Natural killer cell (primary cell): ENCODE measurements around the gene TOR4A. TPM values are rescaled to one million over a fixed set of nuclear protein-coding genes. Genes with fewer than 3 reads are reported as not detected.

ENCODE experiments used
- ATAC-seq, 3 donors: fragments of 150-1000 bp in 2 of 3; fragments of 200-7000 bp in 1 of 3; cut with Tn5 transposase; 1 replicate in 1 of 3; 2 replicates in 2 of 3; pipeline ENCODE4 v1.10.0; 2021; ENCODE audit warnings: mild to moderate bottlenecking in 2 of 3, moderate library complexity in 2 of 3
- DNase-seq, 2 donors: peaks; one replicate each; pipeline versions ENCODE4 v3.0.0 to v3.0.0-alpha.2; 2013 to 2021; ENCODE audit warnings: mixed read lengths in 1 of 2
- H3K27ac ChIP-seq: one replicate; pipeline ENCODE4 v1.5.1; 2013; ENCODE audit warnings: mild to moderate bottlenecking, low read length
- H3K27me3 ChIP-seq: one replicate; pipeline ENCODE4 v1.6.1; 2013; ENCODE audit warnings: low read length; ENCODE audit not compliant: control insufficient read depth, insufficient read depth
- H3K36me3 ChIP-seq: one replicate; pipeline ENCODE4 v1.6.1; 2013; ENCODE audit warnings: low read length; ENCODE audit not compliant: control insufficient read depth, insufficient read depth
- H3K4me1 ChIP-seq: one replicate; pipeline ENCODE4 v1.6.1; 2013; ENCODE audit warnings: low read length; ENCODE audit not compliant: control insufficient read depth, insufficient read depth
- H3K4me3 ChIP-seq: one replicate; pipeline ENCODE4 v1.5.1; 2013; ENCODE audit warnings: low read length
- H3K9me3 ChIP-seq: one replicate; pipeline ENCODE4 v1.6.1; 2013; ENCODE audit warnings: low read length; ENCODE audit not compliant: control insufficient read depth, insufficient read depth
- H3K27ac Mint-ChIP-seq, 2 donors: one replicate each; pipeline ENCODE4 v1.8.0; 2022; ENCODE audit warnings: mild to moderate bottlenecking in 2 of 2, mixed read lengths in 2 of 2, moderate library complexity in 1 of 2
- H3K27me3 Mint-ChIP-seq, 2 donors: one replicate each; pipeline ENCODE4 v1.8.0; 2022; ENCODE audit warnings: low read depth in 2 of 2, mixed read lengths in 2 of 2
- H3K36me3 Mint-ChIP-seq: one replicate; pipeline ENCODE4 v1.8.0; 2022; ENCODE audit warnings: mixed read lengths
- H3K4me1 Mint-ChIP-seq, 2 donors: one replicate each; pipeline ENCODE4 v1.8.0; 2022; ENCODE audit warnings: mixed read lengths in 2 of 2
- H3K4me3 Mint-ChIP-seq: one replicate; pipeline ENCODE4 v1.8.0; 2022; ENCODE audit warnings: mild to moderate bottlenecking, moderate library complexity, mixed read lengths
- H3K9me3 Mint-ChIP-seq, 2 donors: one replicate each; pipeline ENCODE4 v1.8.0; 2022; ENCODE audit warnings: mixed read lengths in 2 of 2
- CTCF ChIP-seq: fragments of 200-600 bp; IDR thresholded peaks from one replicate; pipeline ENCODE4 v1.8.0; 2022; ENCODE audit warnings: antibody characterized with exemption
- WGBS: methylation state at CpG from one replicate; pipeline ENCODE4 v1.1.7; 2013; ENCODE audit warnings: missing lambda C conversion rate; ENCODE audit not compliant: insufficient coverage; 5-methylcytosine and 5-hydroxymethylcytosine counted together
- intact Hi-C: fragments of 100-400 bp; cut with micrococcal nuclease; formaldehyde crosslinking; loops from one replicate; pipeline ENCODE4 v1.14.2; 2022
- total RNA-seq, 4 donors: library from RNA; stranded (reverse); fragments of 120-200 nt in 1 of 4; gene quantifications; one replicate each; pipeline versions ENCODE4 v1.2.3 to v1.2.4, GENCODE V29; 2013 to 2022

TOR4A gene
- total RNA-seq, 3 donors from 2014 or later (not counting 1 experiment from before 2014, with no cell fraction given) = 16.3 to 24.6 (median 19.2) TPM

GRCh38 chr9:137306850-137307254 lies 29.3 kb downstream of the TOR4A start:
- Histone ChIP-seq H3K9me3 (no peaks in the 10 kb centered on the region), H3K36me3 (no peaks in the 10 kb centered on the region), H3K4me1 (peaks cover 38% of the 10 kb centered on the region), H3K27ac (no peak overlapping the region), H3K27me3 (no peaks in the 10 kb centered on the region), H3K4me3 (no peak overlapping the region)
- no peak for TF ChIP-seq CTCF
- Mint-ChIP-seq H3K9me3 (no peaks in the 10 kb centered on the region), H3K27ac (no peak overlapping the region), H3K4me3 (no peak overlapping the region), H3K36me3 (no peaks in the 10 kb centered on the region), H3K4me1 (peaks cover 0 to 22% of the 10 kb centered on the region in 2 donors), H3K27me3 (no peaks in the 10 kb centered on the region)
- ATAC-seq = no peak
- DNase-seq = no peak
- 43% methylated on average over 23 of the region's 23 CpGs for WGBS
- intact Hi-C loops = no loop called here

- no peak overlapping the region for H3K27ac ChIP-seq
- H3K4me1 ChIP-seq = peaks cover 38% of the 10 kb centered on the region
- Mint-ChIP-seq H3K4me1 (peaks cover 0 to 22% of the 10 kb centered on the region in 2 donors), H3K9me3 (no peaks in the 10 kb centered on the region), H3K27me3 (no peaks in the 10 kb centered on the region), H3K36me3 (no peaks in the 10 kb centered on the region), H3K4me3 (no peak overlapping the region), H3K27ac (no peak overlapping the region)
- no peaks in the 10 kb centered on the region for H3K27me3 ChIP-seq
- no peak for TF ChIP-seq CTCF
- H3K36me3 ChIP-seq = no peaks in the 10 kb centered on the region
- DNase-seq = no peak
- H3K9me3 ChIP-seq = no peaks in the 10 kb centered on the region
- ATAC-seq = no peak
- H3K4me3 ChIP-seq = no peak overlapping the region
- 34% methylated on average over 30 of the region's 30 CpGs for WGBS
- intact Hi-C loops = no loop called here
Measured at GRCh38 chr9:137307255-137308056, 29.9 kb downstream of the TOR4A start.

GRCh38 chr9:137308057-137308619 lies 30.6 kb downstream of the TOR4A start:
- TF ChIP-seq CTCF = no peak
- H3K9me3 Mint-ChIP-seq = no peaks in the 10 kb centered on the region
- H3K27ac ChIP-seq = no peak overlapping the region
- no peak overlapping the region for H3K4me3 ChIP-seq
- H3K36me3 Mint-ChIP-seq = no peaks in the 10 kb centered on the region
- no peaks in the 10 kb centered on the region for H3K27me3 ChIP-seq
- peaks cover 33% of the 10 kb centered on the region for H3K4me1 ChIP-seq
- no peaks in the 10 kb centered on the region for H3K27me3 Mint-ChIP-seq
- ATAC-seq = no peak
- 85% methylated on average over 20 of the region's 20 CpGs for WGBS
- no peak for DNase-seq
- no peak overlapping the region for H3K27ac Mint-ChIP-seq
- no peaks in the 10 kb centered on the region for H3K9me3 ChIP-seq
- intact Hi-C loops = no loop called here
- H3K36me3 ChIP-seq = no peaks in the 10 kb centered on the region
- H3K4me3 Mint-ChIP-seq = no peak overlapping the region
- H3K4me1 Mint-ChIP-seq = peaks cover 0 to 22% of the 10 kb centered on the region in 2 donors
